Nucleus accumbens (tissue), 56 donors: Measurements from ENCODE around the gene ARHGAP26.
"Not testable (repeated sequence)": the region's sequence is repeated elsewhere in the genome, so short reads cannot be mapped to it uniquely, and the experiment has no call there.

Source experiments
- DNase-seq, 56 donors: peaks; one replicate each; lab custom pipeline; 2025; lab: John Stamatoyannopoulos, UW

ARHGAP26 gene

GRCh38 chr5:142971303-142972013 lies 201.3 kb downstream of the ARHGAP26 start:
- DNase-seq = no peak

GRCh38 chr5:142972064-142972570 lies 201.9 kb downstream of the ARHGAP26 start:
- no peak for DNase-seq

DNA sequence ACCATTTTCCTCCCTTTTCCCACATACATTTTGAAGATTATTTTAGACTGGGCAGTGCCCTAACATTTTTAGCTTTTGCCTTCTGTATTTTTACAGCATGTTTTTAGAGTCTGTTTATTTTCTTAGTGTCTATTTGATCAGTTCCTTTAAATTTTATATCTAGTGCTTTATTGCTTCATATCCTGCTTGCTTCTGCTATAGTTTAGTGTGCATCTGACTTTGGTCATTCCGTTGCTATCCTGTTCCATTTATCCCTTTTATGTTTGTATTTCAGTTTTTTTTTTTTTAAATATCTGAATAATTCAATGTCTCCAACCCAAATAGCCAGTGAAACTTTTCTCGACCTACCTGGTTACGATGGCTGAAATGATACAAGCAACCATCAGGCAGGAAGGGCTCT lies 203.8 kb downstream of the ARHGAP26 start:
- DNase-seq = no peak

- no peak for DNase-seq
These were observed 204.2 kb downstream of the ARHGAP26 start for GRCh38 chr5:142974409-142974808.

DNA sequence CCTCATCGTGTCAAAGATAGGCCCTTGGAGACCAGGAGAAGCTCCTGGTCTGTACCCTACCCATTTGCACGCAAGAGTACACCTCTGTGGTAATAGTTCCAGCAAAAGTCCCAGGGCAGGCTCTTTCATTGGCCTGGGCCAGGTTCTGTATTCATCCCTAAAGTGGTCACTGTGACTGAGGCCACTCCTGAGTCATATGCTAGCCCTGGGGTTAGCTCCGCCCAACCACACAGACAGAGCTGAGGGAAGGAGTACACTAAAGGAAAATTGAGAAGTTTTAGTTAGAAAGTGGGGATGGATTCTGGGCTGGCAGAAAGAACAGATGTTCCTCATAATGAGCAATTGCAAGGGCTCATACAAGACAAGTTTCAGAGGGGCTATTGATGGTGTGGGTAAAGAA lies 206.7 kb downstream of the ARHGAP26 start:
- no peak for DNase-seq

DNA sequence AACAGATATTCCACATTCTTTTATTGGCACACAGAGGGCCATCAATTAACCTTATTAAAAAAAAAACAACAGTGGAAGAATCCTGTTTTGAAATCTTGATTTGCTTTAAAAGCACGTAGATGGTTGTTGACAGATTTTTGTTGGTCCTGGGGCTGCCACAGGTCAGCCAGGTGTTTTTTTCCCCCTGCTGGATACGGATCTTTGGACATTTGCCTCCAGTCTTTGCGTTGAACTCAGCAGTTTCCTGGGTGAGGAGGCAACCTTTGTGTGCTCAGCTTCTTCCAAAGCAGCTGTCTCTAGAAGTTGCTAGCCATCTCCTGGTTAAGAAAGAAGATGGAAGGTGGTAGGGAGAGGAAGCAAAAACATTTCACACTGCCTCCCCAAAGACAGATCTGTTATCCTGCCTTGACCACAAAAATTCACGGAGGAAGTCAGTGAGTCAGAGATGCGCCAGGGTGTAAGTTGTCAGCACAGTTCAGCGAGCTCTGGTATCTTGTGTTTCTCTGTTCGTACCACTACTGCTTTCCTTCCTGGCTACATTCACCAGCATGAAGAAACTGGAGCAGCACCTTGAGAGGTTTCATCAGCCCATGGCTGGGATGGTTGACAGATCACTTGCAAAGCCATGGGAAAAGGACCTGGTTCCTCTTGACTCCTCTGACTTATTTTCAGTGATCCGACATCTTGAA lies 207.3 kb downstream of the ARHGAP26 start:
- no peak for DNase-seq

DNA sequence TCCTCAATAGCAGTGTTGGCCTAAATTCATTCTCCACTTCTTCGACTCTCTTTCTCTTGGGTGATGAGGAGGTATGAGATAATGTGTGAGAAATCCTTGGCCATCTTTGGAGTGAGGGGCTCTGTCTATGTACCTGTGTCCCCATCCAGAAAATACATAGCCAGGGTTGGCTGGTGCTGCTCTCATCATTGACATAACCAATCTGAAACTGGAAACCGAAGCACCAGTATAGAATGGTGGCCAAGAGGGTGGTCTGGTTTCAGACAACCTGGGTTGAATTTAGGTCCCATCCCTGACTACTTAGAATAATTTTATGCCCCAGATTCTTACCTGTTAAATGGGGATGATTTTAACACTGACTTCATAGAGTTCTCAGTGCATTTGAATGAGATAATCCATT lies 208.1 kb downstream of the ARHGAP26 start:
- DNase-seq = no peak

GRCh38 chr5:142978726-142979125 lies 208.5 kb downstream of the ARHGAP26 start:
- no peak for DNase-seq

- no peak for DNase-seq
These were observed 209.5 kb downstream of the ARHGAP26 start for GRCh38 chr5:142979636-142980035.

DNA sequence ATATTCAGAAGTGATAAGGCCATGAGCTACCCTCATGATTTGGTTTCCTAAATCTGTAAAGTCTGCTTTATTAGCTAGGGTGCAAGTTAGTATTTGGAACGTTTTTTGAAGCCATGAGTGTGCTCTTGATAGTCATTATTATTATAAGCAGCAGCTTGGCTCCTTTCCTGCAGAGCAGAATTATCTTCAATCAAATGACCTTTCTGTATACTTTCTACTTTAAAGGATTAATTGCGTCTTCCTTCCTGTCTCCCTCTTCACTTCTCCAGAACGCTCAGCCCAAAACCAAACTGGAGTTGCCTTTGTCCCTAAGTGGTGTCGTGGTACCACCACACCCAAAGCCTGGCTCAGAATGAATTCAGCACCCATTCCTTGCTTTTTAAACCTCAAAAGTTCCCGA lies 211.3 kb downstream of the ARHGAP26 start:
- no peak for DNase-seq

GRCh38 chr5:142981886-142982820 lies 212.0 kb downstream of the ARHGAP26 start:
- DNase-seq = peak in 45 of 56 donors; percentile 7 to 81 (median 36)

- no peak for DNase-seq
These were observed 212.6 kb downstream of the ARHGAP26 start for GRCh38 chr5:142982821-142983200.

DNA sequence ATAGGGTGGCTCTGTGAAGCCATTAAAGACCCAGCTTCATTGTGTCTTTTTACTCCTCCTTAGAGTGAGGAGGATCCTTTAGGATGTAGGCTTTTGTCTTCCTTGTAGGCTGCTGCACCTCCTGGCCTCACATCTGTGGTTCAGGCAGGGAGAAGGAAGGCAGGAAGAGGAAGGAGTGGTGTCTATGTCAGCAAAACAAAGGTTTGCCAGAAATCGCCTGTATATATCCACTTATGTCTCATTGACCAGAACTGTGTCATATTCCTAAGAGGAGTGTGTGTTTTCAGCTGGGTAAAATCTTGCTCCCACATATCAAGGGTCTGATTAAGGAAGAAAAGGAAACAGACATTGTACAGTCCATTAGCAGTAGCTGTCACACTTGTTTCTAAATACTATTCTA lies 213.8 kb downstream of the ARHGAP26 start:
- DNase-seq = no peak

DNA sequence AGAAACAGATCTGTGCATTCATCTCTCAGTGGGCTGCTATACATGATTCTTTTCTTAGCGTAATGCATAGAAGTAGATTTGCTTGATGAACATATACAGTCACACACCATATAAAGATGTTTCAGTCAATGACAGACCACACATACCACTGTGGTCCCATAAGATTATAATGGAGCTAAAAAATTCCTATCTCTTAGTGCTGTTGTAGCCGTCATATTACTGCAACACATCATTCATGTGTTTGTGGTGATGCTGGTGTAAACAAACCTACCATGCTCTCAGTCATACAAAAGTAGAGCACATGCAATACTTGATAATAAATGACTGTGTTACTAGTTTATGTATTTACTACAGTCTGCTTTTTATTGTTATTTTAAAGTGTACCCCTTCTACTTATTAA lies 214.3 kb downstream of the ARHGAP26 start:
- DNase-seq = no peak

DNA sequence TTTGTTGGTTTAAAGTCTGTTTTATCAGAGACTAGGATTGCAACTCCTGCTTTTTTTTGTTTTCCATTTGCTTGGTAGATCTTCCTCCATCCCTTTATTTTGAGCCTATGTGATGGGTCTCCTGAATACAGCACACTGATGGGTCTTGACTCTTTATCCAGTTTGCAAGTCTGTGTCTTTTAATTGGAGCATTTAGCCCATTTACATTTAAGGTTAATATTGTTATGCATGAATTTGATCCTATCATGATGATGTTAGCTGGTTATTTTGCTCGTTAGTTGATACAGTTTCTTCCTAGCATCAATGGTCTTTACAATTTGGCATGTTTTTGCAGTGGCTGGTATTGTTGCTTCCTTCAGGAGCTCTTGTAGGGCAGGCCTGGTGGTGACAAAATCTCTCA lies 219.1 kb downstream of the ARHGAP26 start:
- not testable (repeated sequence) for DNase-seq

DNA sequence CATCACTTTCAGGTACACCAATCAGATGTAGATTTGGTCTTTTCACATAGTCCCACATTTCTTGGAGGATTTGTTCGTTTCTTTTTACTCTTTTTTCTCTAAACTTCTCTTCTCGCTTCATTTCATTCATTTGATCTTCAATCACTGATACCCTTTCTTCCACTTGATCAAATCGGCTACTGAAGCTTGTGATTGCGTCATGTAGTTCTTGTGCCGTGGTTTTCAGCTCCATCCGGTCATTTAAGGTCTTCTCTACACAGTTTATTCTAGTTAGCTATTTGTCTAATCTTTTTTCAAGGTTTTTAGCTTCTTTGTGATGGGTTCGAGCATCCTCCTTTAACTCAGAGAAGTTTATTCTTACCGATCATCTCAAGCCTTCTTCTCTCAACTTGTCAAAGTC lies 219.9 kb downstream of the ARHGAP26 start:
- not testable (repeated sequence) for DNase-seq

- DNase-seq = no peak
These were observed 224.0 kb downstream of the ARHGAP26 start for GRCh38 chr5:142994218-142994617.

DNA sequence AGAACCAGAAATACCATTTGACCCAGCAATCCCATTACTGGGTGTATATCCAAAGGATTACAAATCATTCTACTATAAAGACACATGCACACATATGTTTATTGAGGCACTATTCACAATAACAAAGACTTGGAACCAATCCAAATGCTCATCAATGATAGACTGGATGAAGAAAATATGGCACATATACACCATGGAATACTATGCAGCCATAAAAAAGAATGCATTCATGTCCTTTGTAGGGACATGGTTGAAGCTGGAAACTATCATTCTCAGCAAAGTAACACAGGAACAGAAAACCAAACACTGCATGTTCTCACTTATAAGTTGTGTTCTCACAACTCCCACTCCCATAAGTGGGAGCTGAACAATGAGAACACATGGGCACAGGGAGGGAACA lies 225.4 kb downstream of the ARHGAP26 start:
- DNase-seq = not testable (repeated sequence)

DNA sequence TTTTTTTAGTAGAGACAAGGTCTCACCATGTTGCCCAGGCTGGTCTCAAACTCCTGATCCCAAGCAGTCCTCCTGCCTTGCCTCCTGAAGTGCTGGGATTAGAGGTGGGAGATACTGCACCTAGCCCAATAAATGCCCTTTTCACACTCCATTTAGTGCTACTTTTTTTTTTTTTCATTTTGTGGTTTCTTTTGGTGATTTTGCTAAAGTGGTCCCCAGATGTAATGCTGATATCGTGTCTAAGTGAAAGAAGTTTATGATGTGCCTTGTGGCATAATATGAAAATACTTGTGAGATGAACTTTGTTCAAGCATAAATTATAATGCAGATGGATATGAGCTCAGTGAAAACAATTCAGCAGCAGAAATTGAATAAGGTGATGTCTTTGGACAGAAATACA lies 227.4 kb downstream of the ARHGAP26 start:
- DNase-seq = no peak

DNA sequence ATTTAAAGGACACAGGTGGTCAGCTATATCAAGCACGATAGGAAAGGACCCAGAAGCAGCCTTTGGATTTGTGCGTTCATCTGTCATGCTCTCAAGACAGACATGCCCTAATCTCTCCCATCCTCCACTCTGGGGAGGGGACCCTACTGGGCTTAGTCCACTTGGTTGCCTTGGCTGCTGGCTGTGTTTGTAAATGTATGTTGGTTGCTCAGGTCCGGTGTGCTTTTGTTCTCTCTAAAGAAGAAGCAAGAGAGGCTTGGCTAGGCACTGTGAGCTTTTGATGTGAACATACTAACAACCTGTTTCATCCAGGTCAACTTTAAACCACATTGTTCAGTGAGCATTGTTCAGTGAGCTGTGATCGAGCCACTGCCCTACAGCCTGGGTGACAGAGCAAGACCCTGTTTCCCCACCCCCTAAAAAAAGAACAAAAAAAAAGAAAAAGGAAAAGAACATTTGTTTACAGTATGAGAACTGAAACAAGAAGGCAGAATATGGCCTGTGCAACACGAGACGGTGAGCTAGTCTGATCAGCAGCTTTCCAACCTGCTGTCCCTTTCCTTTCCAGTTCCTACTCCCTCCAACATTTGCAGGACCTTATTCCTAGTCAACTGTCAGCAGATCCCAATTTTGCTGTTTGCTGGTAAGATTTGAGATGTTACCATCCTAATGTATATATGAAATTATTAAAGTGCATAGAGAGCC lies 228.3 kb downstream of the ARHGAP26 start:
- no peak for DNase-seq
